GM23338 (cell line): ENCODE data around the gene TRPM2. TPM values are rescaled to one million over a fixed set of nuclear protein-coding genes. Genes with fewer than 3 reads are reported as not detected.

ENCODE experiments used
- ATAC-seq: fragments of 200-7000 bp; cut with Tn5 transposase; 3 replicates; pipeline ENCODE4 v1.9.1; 2020
- DNase-seq: peaks from one replicate; pipeline ENCODE4 v3.0.0-alpha.2; 2015; ENCODE audit warnings: low spot score
- H2AFZ ChIP-seq: fragments of 200-600 bp; sonication (generic); 2 replicates; pipeline ENCODE4 v1.8.0; 2016; ENCODE audit warnings: antibody characterized with exemption, mild to moderate bottlenecking, moderate library complexity
- H3F3A ChIP-seq: fragments of 200-600 bp; sonication (generic); replicated peaks from 2 replicates; pipeline ENCODE4 v1.8.0; 2017; ENCODE audit warnings: antibody characterized with exemption, mixed run types, low read depth
- H3K27ac ChIP-seq: fragments of 200-600 bp; sonication (generic); 2 replicates; pipeline ENCODE4 v1.6.1; 2016; ENCODE audit warnings: low read depth
- H3K27me3 ChIP-seq: fragments of 200-600 bp; sonication (generic); 2 replicates; pipeline ENCODE4 v1.8.0; 2016; ENCODE audit warnings: mild to moderate bottlenecking, mixed run types, moderate library complexity; ENCODE audit not compliant: insufficient read depth
- H3K36me3 ChIP-seq: fragments of 200-600 bp; sonication (generic); 2 replicates; pipeline ENCODE4 v1.8.0; 2016; ENCODE audit warnings: mild to moderate bottlenecking; ENCODE audit not compliant: insufficient read depth
- H3K4me1 ChIP-seq: fragments of 200-600 bp; sonication (generic); 2 replicates; pipeline ENCODE4 v1.8.0; 2016; ENCODE audit warnings: mild to moderate bottlenecking, moderate library complexity; ENCODE audit not compliant: insufficient read depth
- H3K4me2 ChIP-seq: fragments of 200-600 bp; sonication (generic); 2 replicates; pipeline ENCODE4 v1.7.1; 2017; ENCODE audit warnings: mixed run types
- H3K4me3 ChIP-seq: fragments of 200-600 bp; sonication (generic); 2 replicates; pipeline ENCODE4 v1.6.1; 2016; ENCODE audit warnings: mixed run types
- H3K79me2 ChIP-seq: fragments of 200-600 bp; sonication (generic); replicated peaks from 2 replicates; pipeline ENCODE4 v1.8.0; 2017; ENCODE audit warnings: mild to moderate bottlenecking; ENCODE audit not compliant: insufficient read depth
- H3K9me2 ChIP-seq: fragments of 200-600 bp; sonication (generic); 2 replicates; pipeline ENCODE4 v1.8.0; 2017; ENCODE audit not compliant: insufficient read depth
- H4K20me1 ChIP-seq: fragments of 200-600 bp; sonication (generic); replicated peaks from 2 replicates; pipeline ENCODE4 v1.8.0; 2017; ENCODE audit warnings: mild to moderate bottlenecking; ENCODE audit not compliant: insufficient read depth
- H3K27ac Mint-ChIP-seq: 2 replicates; pipeline ENCODE4 v1.8.0; 2020; ENCODE audit warnings: inconsistent platforms, mild to moderate bottlenecking, moderate library complexity, mixed read lengths
- H3K27me3 Mint-ChIP-seq: 3 replicates; pipeline ENCODE4 v1.8.0; 2022; ENCODE audit warnings: low read depth, mild to moderate bottlenecking, moderate library complexity, mixed read lengths, inconsistent platforms; ENCODE audit not compliant: insufficient read depth, poor library complexity
- H3K36me3 Mint-ChIP-seq: 3 replicates; pipeline ENCODE4 v1.8.0; 2021; ENCODE audit warnings: low read depth, mild to moderate bottlenecking, inconsistent platforms, moderate library complexity, mixed read lengths
- H3K4me1 Mint-ChIP-seq: 3 replicates; pipeline ENCODE4 v1.8.0; 2020; ENCODE audit warnings: mild to moderate bottlenecking, inconsistent platforms, mixed read lengths
- H3K4me3 Mint-ChIP-seq: 3 replicates; pipeline ENCODE4 v1.8.0; 2021; ENCODE audit warnings: moderate library complexity, mild to moderate bottlenecking, inconsistent platforms, mixed read lengths
- H3K9me3 Mint-ChIP-seq: 3 replicates; pipeline ENCODE4 v1.8.0; 2020; ENCODE audit warnings: moderate library complexity, mild to moderate bottlenecking, inconsistent platforms, mixed read lengths
- CREB1 ChIP-seq: fragments of 250-450 bp; sonication (Bioruptor Pico); IDR thresholded peaks from 2 replicates; pipeline ENCODE4 v1.5.0; 2020; ENCODE audit warnings: low read depth, mild to moderate bottlenecking, moderate library complexity
- CTCF ChIP-seq, 2 experiments: fragments of 200-600 bp in 1 of 2; sonication (generic) in 1 of 2; conservative IDR thresholded peaks; 2 replicates each; pipeline versions ENCODE4 v1.5.1 to v1.6.1; 2016 to 2017; ENCODE audit warnings: antibody characterized with exemption in 2 of 2, low read depth in 2 of 2, mild to moderate bottlenecking in 2 of 2, moderate library complexity in 1 of 2
- ETS1 ChIP-seq: IDR thresholded peaks from 2 replicates; pipeline ENCODE4 v1.6.1; 2016; ENCODE audit warnings: antibody characterized with exemption
- EZH2phosphoT487 ChIP-seq: fragments of 200-600 bp; sonication (generic); IDR thresholded peaks from one replicate; pipeline ENCODE4 v1.8.1; 2018; ENCODE audit warnings: antibody characterized with exemption; ENCODE audit not compliant: unreplicated experiment
- NANOG ChIP-seq: IDR thresholded peaks from 2 replicates; pipeline ENCODE4 v1.6.1; 2016; ENCODE audit warnings: antibody characterized with exemption, borderline replicate concordance
- POLR2AphosphoS5 ChIP-seq: IDR thresholded peaks from 2 replicates; pipeline ENCODE4 v1.6.1; 2016; ENCODE audit warnings: antibody characterized with exemption, low read depth
- REST ChIP-seq: IDR thresholded peaks from one replicate; pipeline ENCODE4 v1.6.1; 2018; ENCODE audit warnings: antibody characterized with exemption; ENCODE audit not compliant: unreplicated experiment
- ZNF114 ChIP-seq: fragments of 250-450 bp; sonication (Bioruptor Pico); IDR thresholded peaks from 2 replicates; pipeline ENCODE4 v1.5.0; 2020; ENCODE audit warnings: mild to moderate bottlenecking, moderate library complexity
- ZNF331 ChIP-seq: fragments of 250-450 bp; sonication (Bioruptor Pico); IDR thresholded peaks from 2 replicates; pipeline ENCODE4 v1.5.0; 2020; ENCODE audit warnings: low read depth, mild to moderate bottlenecking, moderate library complexity
- polyA plus RNA-seq: library from polyadenylated mRNA; unstranded; fragments of >200 nt; fragmentation: Nextera tagmentation; extraction: Ambion mirVana; gene quantifications from 2 replicates; pipeline ENCODE4 v1.2.1, GENCODE V29; 2016
- total RNA-seq: library from RNA; depleted of rRNA; stranded (reverse); fragments of >200 nt; shearing (Covaris generic); gene quantifications from 2 replicates; pipeline ENCODE4 v1.2.3, GENCODE V29; 2014

TRPM2 gene
- total and polyA plus RNA-seq, 2 experiments from 2014 or later, result 0.53 to 0.83 TPM

GRCh38 chr21:44414291-44415072 lies 61.1 kb downstream of the TRPM2 start:
- H3K4me2 ChIP-seq, result no peak overlapping the region
- peaks cover 34% of the 10 kb centered on the region for H3K9me3 Mint-ChIP-seq
- H4K20me1 ChIP-seq, result no peaks in the 10 kb centered on the region
- H3K27me3 ChIP-seq, result no peaks in the 10 kb centered on the region
- no peak overlapping the region for H3K4me3 ChIP-seq
- H3K4me1 ChIP-seq, result no peaks in the 10 kb centered on the region
- no peak for ATAC-seq
- DNase-seq, result no peak
- H3K79me2 ChIP-seq, result no peaks in the 10 kb centered on the region
- no peak overlapping the region for H3K27ac ChIP-seq
- no peak overlapping the region for H2AFZ ChIP-seq
- TF ChIP-seq ZNF331 (CRISPR knock-in tag) (no peak), REST (no peak), NANOG (no peak), CREB1 (CRISPR knock-in tag) (no peak), EZH2phosphoT487 (no peak), ZNF114 (no peak)
- no peaks in the 10 kb centered on the region; the same call in 2 of the 3 replicates for H3K4me1 Mint-ChIP-seq
- no peak overlapping the region for H3K4me3 Mint-ChIP-seq
- no peaks in the 10 kb centered on the region for H3F3A ChIP-seq
- no peaks in the 10 kb centered on the region; the same call in 1 of the 2 replicates for H3K9me2 ChIP-seq
- H3K36me3 ChIP-seq, result no peaks in the 10 kb centered on the region
- H3K27ac Mint-ChIP-seq, result no peak overlapping the region
- peaks cover 10% of the 10 kb centered on the region; the same call in 2 of the 3 replicates for H3K36me3 Mint-ChIP-seq
- H3K27me3 Mint-ChIP-seq, result peaks cover 5% of the 10 kb centered on the region

- H3K4me3 Mint-ChIP-seq, result no peak overlapping the region
- H3K4me1 Mint-ChIP-seq, result no peaks in the 10 kb centered on the region; the same call in 2 of the 3 replicates
- Histone ChIP-seq H3K9me2 (no peaks in the 10 kb centered on the region; the same call in 1 of the 2 replicates), H3K79me2 (no peaks in the 10 kb centered on the region), H3K27me3 (no peaks in the 10 kb centered on the region), H3K4me2 (no peak overlapping the region), H2AFZ (no peak overlapping the region), H3K36me3 (no peaks in the 10 kb centered on the region), H3K4me1 (no peaks in the 10 kb centered on the region), H3K27ac (no peak overlapping the region), H3F3A (no peaks in the 10 kb centered on the region), H3K4me3 (no peak overlapping the region), H4K20me1 (no peaks in the 10 kb centered on the region)
- peaks cover 7% of the 10 kb centered on the region for H3K27me3 Mint-ChIP-seq
- H3K27ac Mint-ChIP-seq, result no peak overlapping the region
- peaks cover 38% of the 10 kb centered on the region for H3K9me3 Mint-ChIP-seq
- peaks cover 14% of the 10 kb centered on the region for H3K36me3 Mint-ChIP-seq
- TF ChIP-seq POLR2AphosphoS5 (no peak), REST (no peak), CTCF (conservative IDR thresholded peaks at IDR 0.05; ENCODE audit: low read depth in 2 of 2) (no peak), ETS1 (no peak), ZNF114 (no peak)
- DNase-seq, result no peak
- ATAC-seq, result peak; percentile 69
Observed at GRCh38 chr21:44415073-44416025, 61.9 kb downstream of the TRPM2 start.
